Ramos (cell line): ENCODE data around the gene CYS1.

ENCODE experiments used
- in situ Hi-C: fragments of 300-500 bp; cut with MboI; formaldehyde crosslinking; loops from one replicate; pipeline ENCODE4 v1.14.3; 2022; ENCODE audit warnings: low sequenced_read_pairs; ENCODE audit not compliant: unreplicated experiment

The CYS1 gene

DNA sequence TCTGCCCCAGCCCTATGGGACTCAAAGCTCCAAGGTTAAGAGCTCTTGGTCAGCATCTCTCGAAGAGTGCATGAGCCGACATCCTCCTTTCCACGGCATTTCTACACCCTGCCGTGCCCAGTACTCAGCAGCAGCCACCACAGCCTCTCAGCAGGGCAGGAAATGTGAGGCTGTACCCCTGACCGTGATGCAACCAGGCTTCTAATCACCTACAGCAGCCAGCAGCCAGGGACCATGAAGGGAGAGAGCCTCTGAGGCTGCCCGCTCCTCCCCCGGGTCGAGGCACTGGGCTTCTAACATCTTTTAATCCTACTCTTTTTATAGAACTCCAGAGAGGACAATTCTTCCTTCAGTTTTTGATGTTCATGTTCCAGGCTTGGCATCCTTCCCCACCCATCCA, 6.5 kb downstream of the CYS1 start:
- in situ Hi-C loops = loop anchor here (5.0 kb wide), 1 partner anchor 359 kb away; no protein-coding TSS in a partner anchor

DNA sequence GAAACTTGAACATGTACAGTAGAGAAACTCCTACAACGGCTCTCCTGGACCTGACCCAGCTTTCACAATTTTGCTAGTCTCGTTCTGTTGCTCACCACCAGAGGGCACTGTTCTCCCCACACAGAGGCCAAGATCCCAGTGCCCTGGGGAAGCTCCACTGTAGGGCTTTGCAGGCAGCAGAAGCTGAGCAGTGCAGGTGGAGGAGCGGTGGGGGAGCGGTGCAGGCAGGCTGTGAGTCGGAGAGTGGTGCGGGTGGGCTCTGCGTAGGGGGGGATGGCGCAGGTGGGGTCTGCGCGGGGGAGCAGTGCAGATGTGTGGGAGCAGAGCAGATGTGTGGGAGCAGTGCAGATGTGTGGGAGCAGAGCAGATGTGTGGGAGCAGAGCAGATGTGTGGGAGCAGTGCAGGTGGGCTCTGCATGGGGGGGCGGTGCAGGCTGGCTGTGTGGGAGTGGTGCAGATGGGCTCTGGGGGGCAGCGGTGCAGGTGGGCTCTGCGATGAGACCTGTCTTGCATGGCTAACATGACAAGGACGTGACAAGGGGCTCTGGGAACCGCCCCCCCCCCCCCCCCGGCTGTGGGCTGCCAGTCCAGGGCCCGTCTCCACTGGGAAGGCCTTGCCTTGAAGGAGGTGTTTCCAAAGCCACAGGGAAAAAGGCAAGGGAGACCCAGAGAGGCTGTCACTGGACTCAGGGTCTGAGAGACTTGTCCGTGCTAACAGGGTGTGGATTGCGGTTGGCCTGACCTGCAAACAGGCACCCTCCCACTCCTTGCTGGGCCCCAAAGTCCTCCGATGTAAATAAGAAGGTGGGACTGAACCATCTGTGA, 7.3 kb downstream of the CYS1 start:
- in situ Hi-C loops = loop anchor here (5.0 kb wide), 1 partner anchor 359 kb away; no protein-coding TSS in a partner anchor

DNA sequence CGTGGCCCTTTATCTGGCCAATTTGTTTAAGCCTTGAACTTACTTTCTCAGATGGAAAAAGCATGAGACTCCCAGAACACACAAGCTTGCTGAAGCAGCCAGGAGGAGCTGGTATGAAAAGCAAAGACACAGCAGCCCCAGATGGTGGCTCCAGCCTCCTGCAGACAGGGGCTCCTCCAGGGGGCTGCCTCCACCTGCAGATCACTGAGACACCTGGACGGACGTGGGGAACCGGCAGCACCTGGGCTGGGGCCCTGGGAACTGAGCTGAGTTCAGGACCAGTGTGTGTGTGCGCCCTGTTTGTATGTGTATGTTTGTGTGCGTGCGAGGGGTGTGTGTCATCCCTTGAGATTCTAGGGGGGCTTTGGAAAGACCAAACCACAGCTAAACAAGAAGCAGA, 8.6 kb downstream of the CYS1 start:
- in situ Hi-C loops = loop anchor here (5.0 kb wide), 1 partner anchor 361 kb away; no protein-coding TSS in a partner anchor

- in situ Hi-C loops = loop anchor here (5.0 kb wide), 1 partner anchor 361 kb away; no protein-coding TSS in a partner anchor
These were observed 9.0 kb downstream of the CYS1 start for GRCh38 chr2:10071176-10071575.

DNA sequence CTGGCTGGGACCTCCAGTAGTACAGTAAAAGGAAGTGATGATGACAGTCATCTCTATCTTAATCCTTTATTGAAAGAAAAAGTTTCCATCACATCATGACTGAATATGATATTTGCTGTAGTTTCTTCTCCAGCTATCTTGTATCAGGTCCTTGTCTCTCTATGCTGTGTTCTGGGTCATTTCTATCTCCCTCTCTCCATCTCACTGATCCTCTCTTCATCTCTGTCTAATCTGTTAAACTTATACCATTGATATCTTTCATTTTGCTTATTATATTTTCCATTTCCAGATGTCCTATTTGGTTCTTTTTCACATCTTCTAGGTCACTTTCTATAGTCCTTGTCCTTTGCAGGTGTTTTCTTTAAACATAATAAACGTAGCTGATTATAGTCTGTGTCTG, 12.3 kb downstream of the CYS1 start:
- in situ Hi-C loops = loop anchor here (10.0 kb wide), 1 partner anchor 587 kb away; no protein-coding TSS in a partner anchor

DNA sequence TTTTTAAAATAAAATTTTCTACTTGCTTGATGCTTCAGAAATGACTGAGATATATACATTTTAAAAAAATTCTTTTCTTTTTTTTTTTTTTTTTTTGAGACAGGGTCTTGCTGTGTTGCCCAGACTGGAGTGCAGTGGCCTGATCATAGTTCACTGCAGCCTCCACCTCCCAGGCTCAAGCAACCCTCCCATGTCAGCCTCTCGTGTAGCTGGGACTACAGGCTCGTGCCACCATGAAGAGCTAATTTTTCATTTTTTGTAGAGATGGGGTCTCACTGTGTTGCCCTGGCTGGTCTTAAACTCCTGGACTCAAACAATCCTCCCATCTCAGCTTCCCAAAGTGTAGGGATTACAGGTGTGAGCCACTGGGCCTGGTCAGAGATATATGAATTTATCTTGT, 12.9 kb downstream of the CYS1 start:
- in situ Hi-C loops = loop anchor here (10.0 kb wide), 1 partner anchor 587 kb away; no protein-coding TSS in a partner anchor

GRCh38 chr2:10065773-10066055, 14.5 kb downstream of the CYS1 start:
- in situ Hi-C loops = loop anchor here (10.0 kb wide), 1 partner anchor 589 kb away; no protein-coding TSS in a partner anchor

- in situ Hi-C loops = loop anchor here (10.0 kb wide), 1 partner anchor 590 kb away; no protein-coding TSS in a partner anchor
These were observed 15.1 kb downstream of the CYS1 start for GRCh38 chr2:10064932-10065772.

DNA sequence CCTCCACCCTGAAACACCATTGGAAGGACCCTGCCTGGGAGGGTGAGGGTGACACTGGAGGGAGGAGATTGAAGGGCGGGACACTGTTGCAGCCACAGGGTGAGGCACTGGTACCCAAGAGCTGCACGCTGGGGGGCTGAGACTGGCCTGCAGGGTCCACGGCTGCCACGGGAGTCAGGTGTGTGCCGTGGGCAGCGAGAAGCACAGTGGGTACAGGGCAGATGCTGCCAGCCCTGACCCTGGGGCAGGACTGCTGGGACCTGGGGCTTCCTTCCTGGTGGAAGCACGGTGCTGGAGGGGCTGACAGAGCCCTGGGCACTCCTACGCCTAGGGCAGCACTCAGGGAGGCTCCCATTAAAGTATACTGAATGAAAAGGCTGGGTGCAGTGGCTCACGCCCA, 16.6 kb downstream of the CYS1 start:
- in situ Hi-C loops = loop anchor here (10.0 kb wide), 1 partner anchor 591 kb away; no protein-coding TSS in a partner anchor

DNA sequence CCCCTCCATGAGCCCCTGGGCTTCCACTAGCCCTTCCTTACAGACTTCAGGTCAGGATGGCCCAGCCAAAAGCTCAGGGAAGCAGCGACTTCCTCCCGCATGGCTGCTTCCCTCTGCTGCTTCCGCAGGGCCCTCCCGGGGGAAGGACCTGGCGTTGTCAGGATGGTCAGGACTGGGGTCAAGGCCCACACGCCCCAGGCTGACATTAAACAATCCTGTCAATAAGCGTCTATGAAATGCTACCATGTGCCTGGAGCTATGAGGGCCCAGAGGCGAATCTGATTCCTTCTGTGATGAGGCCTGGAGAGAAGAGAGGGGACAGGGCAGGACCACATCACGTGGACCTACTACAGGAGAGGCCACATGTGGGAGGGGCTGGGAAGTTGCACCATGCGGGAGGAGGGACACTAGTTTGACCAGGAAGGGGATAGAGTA, 17.3 kb downstream of the CYS1 start:
- in situ Hi-C loops = loop anchor here (10.0 kb wide), 1 partner anchor 592 kb away; no protein-coding TSS in a partner anchor

DNA sequence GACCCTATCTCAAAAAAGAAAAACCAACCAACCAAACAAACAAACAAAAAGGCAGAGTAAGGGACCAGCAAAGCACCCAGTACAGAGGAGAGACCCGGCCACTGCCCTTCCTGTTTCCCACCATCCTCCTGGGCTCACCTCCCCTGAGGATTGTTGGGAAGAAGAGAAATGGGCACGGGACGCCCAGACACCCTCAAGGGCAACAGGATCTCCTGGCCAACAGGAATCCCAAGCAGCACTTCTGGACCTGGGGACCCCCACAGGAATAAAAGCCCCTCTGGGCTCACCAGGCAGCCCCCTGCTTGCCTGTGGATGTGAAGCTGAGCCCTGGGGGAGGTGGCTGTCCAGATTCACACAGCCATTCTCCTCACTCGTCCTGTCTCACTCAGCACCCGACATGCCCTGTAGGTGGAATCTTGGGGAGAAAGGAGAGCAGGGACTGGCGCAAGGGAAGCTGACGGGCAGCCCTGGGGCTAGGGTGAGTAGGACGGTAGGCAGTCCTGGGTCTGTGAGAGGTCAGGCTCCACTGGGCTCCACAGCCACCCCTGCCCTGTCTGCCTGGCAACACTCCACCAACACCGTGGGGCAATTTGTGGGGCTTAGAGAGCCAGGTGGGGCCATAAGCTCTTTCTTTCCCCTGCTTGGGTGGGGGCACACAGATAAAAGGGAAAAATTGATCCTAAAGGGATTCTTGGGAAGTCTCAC, 18.8 kb downstream of the CYS1 start:
- in situ Hi-C loops = loop anchor here (10.0 kb wide), 1 partner anchor 593 kb away; no protein-coding TSS in a partner anchor

- in situ Hi-C loops = loop anchor here (10.0 kb wide), 1 partner anchor 595 kb away; no protein-coding TSS in a partner anchor
These were observed 20.5 kb downstream of the CYS1 start for GRCh38 chr2:10059552-10060335.

- in situ Hi-C loops = no loop called here
These were observed 21.2 kb downstream of the CYS1 start for GRCh38 chr2:10059016-10059351.

DNA sequence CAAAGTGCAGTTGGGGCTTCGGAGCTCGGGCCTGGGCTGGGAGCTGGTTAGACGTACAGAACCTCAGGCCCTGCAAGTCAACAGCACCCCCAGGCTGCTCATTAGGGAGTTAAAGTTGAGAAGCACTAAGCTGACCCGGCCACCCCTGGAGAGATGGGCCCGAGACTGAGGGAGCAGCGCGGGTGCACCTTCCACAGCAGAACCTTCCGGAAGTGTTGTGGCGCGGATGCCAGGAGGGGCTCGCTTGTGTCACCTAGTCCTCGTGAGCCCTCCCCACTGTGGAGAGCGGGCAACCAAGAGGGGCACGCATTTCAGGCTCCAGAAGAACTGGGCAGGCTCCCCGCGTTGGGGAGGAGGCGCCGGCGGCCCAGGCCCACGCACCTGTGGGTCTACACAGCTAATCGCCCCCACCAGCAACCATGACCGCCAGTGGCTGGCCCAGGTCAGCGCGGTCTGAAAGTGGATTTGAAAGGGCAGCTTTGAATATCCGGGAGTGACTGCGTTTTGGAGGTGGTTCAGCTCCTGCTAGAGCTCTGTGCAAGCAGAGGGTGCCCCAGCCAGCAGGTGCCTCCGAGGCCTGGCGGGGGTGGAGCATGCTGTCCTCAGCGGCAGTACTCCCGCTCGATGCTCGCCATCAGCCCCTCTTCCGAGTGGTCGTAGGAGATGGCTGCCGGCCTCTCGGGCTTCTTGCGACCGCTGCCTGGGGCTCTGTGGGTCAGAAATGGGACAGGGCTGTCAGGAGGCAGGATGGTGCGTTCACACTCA, 21.8 kb downstream of the CYS1 start:
- in situ Hi-C loops = no loop called here

DNA sequence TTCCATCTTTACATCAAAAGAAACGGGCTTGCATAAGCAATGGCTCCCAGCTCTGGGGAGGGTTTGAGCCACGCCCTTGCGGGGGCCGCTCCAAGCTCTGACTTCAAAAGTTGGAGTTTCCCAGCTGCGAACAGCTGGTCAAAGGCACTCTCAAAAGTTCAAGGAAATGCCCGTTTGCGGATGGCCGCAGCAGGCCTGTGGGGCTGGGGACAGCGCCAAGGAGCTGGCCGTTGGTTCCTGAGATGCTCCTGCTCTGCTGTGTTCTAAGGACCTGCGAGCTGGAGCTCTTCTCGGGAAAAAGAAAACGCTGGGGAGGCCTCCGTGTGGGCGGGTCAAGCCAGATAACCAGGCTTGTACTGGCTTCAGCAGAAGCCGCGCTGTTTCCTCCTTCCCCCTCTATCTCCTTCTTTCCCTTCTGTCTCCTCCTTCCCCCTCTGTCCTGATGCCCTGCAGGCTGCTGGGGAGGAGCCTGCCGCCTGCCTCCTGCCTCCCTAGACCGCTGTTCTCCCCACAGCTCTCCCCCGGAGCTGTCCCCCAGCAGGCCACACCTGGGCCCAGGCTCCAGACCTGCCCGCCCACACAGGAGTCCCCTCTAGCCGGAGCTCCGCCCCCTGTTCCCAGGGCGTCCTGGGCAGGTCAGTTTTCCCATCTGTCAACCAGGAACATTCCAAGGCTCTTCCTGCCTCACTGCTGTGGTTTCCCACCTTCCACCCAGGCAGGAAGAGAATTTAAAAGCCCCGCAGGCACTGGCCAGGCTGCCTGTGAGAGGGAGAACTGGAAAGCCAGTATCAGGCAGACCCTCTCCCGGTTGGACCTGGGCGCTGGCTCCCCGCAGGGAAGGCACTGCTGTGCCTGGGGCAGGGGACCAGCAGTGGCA, 22.7 kb downstream of the CYS1 start:
- in situ Hi-C loops = no loop called here

DNA sequence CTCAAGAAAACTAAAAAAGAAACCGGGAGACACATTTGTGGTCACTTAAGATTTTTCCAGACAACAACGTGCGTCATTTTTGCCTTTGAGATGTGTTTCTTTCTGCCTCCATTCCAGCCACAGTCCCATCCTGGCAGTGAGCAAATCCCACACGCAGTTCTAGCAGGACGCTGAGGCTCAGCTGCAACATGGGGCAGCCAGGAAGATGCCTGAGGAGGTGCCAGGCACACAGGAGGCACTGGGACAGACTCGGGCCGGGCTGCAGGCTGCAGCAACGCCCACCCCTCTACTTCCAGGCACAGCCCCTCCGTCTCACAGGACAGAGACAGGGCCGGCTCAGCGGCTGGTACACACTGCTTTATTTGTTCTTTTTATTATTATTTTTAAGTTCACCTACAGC, 23.8 kb downstream of the CYS1 start:
- in situ Hi-C loops = no loop called here

DNA sequence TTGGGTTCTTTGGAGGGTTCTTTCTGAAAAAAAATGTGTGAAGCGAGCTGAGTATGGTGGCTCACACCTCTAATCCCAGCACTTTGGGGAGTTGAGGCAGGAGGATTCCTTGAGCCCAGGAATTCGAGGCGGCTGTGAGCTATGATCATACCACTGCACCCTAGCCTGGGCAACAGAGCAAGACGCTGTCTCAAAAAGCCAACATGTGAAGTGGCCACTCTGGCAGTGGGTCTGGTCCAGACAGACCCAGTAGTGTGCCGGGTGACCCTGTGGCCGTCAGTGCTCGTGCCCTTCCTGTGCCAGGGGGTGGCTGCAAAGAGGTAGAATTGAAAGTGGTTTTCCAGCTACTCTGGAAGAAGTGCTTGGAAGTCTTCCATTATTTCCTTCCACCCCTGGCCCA, 25.2 kb downstream of the CYS1 start:
- in situ Hi-C loops = no loop called here

GRCh38 chr2:10054424-10054823, 25.8 kb downstream of the CYS1 start:
- in situ Hi-C loops = no loop called here
